Keratinocyte (primary cell): Measurements from ENCODE around the gene CREB5. TPM values are rescaled to one million over a fixed set of nuclear protein-coding genes. Genes with fewer than 3 reads are reported as not detected.

Experiments used
- DNase-seq: peaks from one replicate; pipeline ENCODE4 v3.0.0-alpha.2; 2011; ENCODE audit warnings: low read depth, missing footprints, low spot score
- FAIRE-seq: peaks from 2 replicates; lab custom pipeline; 2011; peaks lifted over from hg19 to GRCh38; lab: Jason Lieb, UNC
- H2AFZ ChIP-seq: 2 replicates; pipeline ENCODE4 v1.6.0; 2012; ENCODE audit warnings: low read length, control low read depth, inconsistent platforms; ENCODE audit not compliant: control insufficient read depth
- H3K27ac ChIP-seq: 2 replicates; pipeline ENCODE4 v1.5.1; 2011; ENCODE audit warnings: low read length; ENCODE audit not compliant: control insufficient read depth, insufficient read depth
- H3K27me3 ChIP-seq: 3 replicates; pipeline ENCODE4 v1.6.0; 2011; ENCODE audit warnings: low read length; ENCODE audit not compliant: control insufficient read depth, insufficient read depth; ENCODE audit errors: extremely low read depth
- H3K36me3 ChIP-seq, 2 experiments: 2 replicates in 1 of 2; 3 replicates in 1 of 2; pipeline ENCODE4 v1.5.1; 2011; ENCODE audit warnings: low read length in 2 of 2, mild to moderate bottlenecking in 1 of 2; ENCODE audit not compliant: control insufficient read depth in 2 of 2, insufficient read depth in 2 of 2; ENCODE audit errors: extremely low read depth in 1 of 2
- H3K4me1 ChIP-seq: 3 replicates; pipeline ENCODE4 v1.5.1; 2011; ENCODE audit warnings: low read length; ENCODE audit not compliant: control insufficient read depth, insufficient read depth; ENCODE audit errors: extremely low read depth
- H3K4me2 ChIP-seq: 3 replicates; pipeline ENCODE4 v1.6.0; 2011; ENCODE audit warnings: low read depth, low read length; ENCODE audit not compliant: control insufficient read depth, insufficient read depth; ENCODE audit errors: extremely low read depth
- H3K4me3 ChIP-seq, 3 experiments: fragments of 200-600 bp in 1 of 3; sonication (generic) in 1 of 3; 2 replicates in 2 of 3; 3 replicates in 1 of 3; pipeline ENCODE4 v1.5.1; 2011 to 2016; ENCODE audit warnings: low read length in 3 of 3, mild to moderate bottlenecking in 3 of 3, control low read depth in 2 of 3, inconsistent platforms in 1 of 3, low read depth in 1 of 3, mixed read lengths in 1 of 3, mixed run types in 1 of 3, moderate library complexity in 1 of 3; ENCODE audit not compliant: control insufficient read depth in 2 of 3, insufficient read depth in 2 of 3; ENCODE audit errors: extremely low read depth in 1 of 3
- H3K79me2 ChIP-seq: 2 replicates; pipeline ENCODE4 v1.6.0; 2012; ENCODE audit warnings: low read length; ENCODE audit not compliant: control insufficient read depth, insufficient read depth
- H3K9ac ChIP-seq: 3 replicates; pipeline ENCODE4 v1.6.0; 2011; ENCODE audit warnings: low read length; ENCODE audit not compliant: control insufficient read depth, insufficient read depth; ENCODE audit errors: extremely low read depth
- H3K9me1 ChIP-seq: 3 replicates; pipeline ENCODE4 v1.6.0; 2011; ENCODE audit warnings: low read length; ENCODE audit not compliant: control insufficient read depth, insufficient read depth; ENCODE audit errors: extremely low read depth
- H3K9me3 ChIP-seq: 2 replicates; pipeline ENCODE4 v1.5.1; 2012; ENCODE audit warnings: low read depth, low read length; ENCODE audit not compliant: control insufficient read depth
- H4K20me1 ChIP-seq: 3 replicates; pipeline ENCODE4 v1.6.0; 2011; ENCODE audit warnings: low read length; ENCODE audit not compliant: control insufficient read depth, insufficient read depth; ENCODE audit errors: extremely low read depth
- EZH2 ChIP-seq: IDR thresholded peaks from one replicate; pipeline ENCODE4 v1.6.1; 2012; ENCODE audit warnings: inconsistent platforms, mild to moderate bottlenecking, low read length, moderate library complexity
- dilution Hi-C: fragments of 300-500 bp; cut with MboI; formaldehyde crosslinking; loops from one replicate; pipeline ENCODE4 v1.7.0; 2020; ENCODE audit warnings: low sequenced_read_pairs; ENCODE audit not compliant: extremely low pct_ligation_motif_present
- polyA plus RNA-seq, 5 experiments: library from polyadenylated mRNA; depleted of rRNA in 3 of 5; stranded (reverse) in 3 of 5; stranded (forward) in 1 of 5; unstranded in 1 of 5; fragments of >200 nt; gene quantifications; 1 replicate in 1 of 5; 2 replicates in 3 of 5; 3 replicates in 1 of 5; pipeline versions ENCODE4 v1.2.1 to v1.2.3, GENCODE V29; 2011 to 2012; ENCODE audit warnings: missing spikeins in 2 of 5, low read depth in 1 of 5, low replicate concordance in 1 of 5
- TF ChIP-seq, protein P1 (sequence below), 3 experiments: IDR thresholded peaks in 1 of 3; conservative IDR thresholded peaks in 1 of 3; optimal IDR thresholded peaks in 1 of 3; 2 replicates in 2 of 3; 3 replicates in 1 of 3; pipeline versions ENCODE3 to v1.5.1; 2011; ENCODE audit warnings: low read length in 3 of 3, mild to moderate bottlenecking in 3 of 3, moderate library complexity in 2 of 3, control low read depth in 1 of 3, inconsistent platforms in 1 of 3; ENCODE audit not compliant: insufficient read depth in 2 of 3; ENCODE audit errors: extremely low read depth in 1 of 3

Gene CREB5
- polyA plus RNA-seq, 1 donor (not counting 4 experiments of a cell fraction or from before 2014, with no cell fraction given) = 7.9 TPM

DNA sequence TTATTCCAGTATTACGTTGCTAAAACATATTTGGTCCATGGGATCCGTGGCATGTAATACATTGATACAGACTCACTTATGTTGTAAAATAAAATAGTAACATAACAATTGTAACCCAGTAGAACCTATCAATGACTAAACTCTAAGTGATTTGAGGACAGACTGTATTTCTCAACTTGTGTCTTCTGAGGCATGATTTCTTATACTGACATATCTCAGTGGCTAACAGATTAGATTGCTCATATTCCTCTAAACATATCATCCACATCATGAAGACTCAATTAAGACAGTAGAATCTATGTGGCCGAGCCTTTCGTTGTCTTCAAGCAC is 72.3 kb downstream of the CREB5 start:
- Histone ChIP-seq H3K27ac (no peak overlapping the region), H2AFZ (no peak overlapping the region), H3K4me3 (no peak overlapping the region), H3K4me1 (peaks cover 14% of the 10 kb centered on the region), H3K9me1 (no peaks in the 10 kb centered on the region), H3K9ac (no peak overlapping the region), H3K9me3 (no peaks in the 10 kb centered on the region), H3K4me2 (no peak overlapping the region), H3K36me3 (no peaks in the 10 kb centered on the region), H4K20me1 (no peaks in the 10 kb centered on the region), H3K27me3 (no peaks in the 10 kb centered on the region), H3K79me2 (no peaks in the 10 kb centered on the region)
- TF ChIP-seq, protein P1, sequence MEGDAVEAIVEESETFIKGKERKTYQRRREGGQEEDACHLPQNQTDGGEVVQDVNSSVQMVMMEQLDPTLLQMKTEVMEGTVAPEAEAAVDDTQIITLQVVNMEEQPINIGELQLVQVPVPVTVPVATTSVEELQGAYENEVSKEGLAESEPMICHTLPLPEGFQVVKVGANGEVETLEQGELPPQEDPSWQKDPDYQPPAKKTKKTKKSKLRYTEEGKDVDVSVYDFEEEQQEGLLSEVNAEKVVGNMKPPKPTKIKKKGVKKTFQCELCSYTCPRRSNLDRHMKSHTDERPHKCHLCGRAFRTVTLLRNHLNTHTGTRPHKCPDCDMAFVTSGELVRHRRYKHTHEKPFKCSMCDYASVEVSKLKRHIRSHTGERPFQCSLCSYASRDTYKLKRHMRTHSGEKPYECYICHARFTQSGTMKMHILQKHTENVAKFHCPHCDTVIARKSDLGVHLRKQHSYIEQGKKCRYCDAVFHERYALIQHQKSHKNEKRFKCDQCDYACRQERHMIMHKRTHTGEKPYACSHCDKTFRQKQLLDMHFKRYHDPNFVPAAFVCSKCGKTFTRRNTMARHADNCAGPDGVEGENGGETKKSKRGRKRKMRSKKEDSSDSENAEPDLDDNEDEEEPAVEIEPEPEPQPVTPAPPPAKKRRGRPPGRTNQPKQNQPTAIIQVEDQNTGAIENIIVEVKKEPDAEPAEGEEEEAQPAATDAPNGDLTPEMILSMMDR (optimal IDR thresholded peaks at IDR 0.05 in 1 of 3, IDR thresholded peaks at IDR 0.05 in 1 of 3, conservative IDR thresholded peaks at IDR 0.05 in 1 of 3; ENCODE audit: extremely low read depth in 1 of 3, insufficient read depth in 2 of 3, low read length in 3 of 3) = no peak
- TF ChIP-seq EZH2 = no peak
- no peak for FAIRE-seq
- DNase-seq = no peak
- dilution Hi-C loops = no loop called here

DNA sequence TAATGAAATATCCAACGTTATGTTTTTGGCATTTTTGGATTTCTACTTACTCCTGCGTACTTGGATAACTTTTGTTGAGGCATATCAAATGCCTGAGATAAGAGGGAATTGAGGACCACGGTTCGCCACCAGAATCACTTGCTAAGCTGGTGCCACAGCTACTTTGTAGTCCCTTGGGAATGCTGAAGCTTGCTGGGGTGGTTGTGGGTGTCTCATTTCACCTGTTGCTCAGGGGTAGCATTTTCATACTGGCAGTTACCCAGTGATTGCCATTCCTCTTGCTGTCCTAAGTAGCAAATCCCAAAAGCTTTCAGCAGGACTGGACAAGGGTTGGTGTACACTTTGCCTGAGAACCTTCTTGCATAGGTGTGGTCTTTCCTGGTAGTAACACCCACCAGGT is 75.2 kb downstream of the CREB5 start:
- no peak overlapping the region for H3K9ac ChIP-seq
- dilution Hi-C loops = no loop called here
- peak overlapping the region; percentile 42 for H3K4me2 ChIP-seq
- H4K20me1 ChIP-seq = no peaks in the 10 kb centered on the region
- H3K27me3 ChIP-seq = no peaks in the 10 kb centered on the region
- FAIRE-seq (no peak), DNase-seq (no peak)
- no peaks in the 10 kb centered on the region for H3K79me2 ChIP-seq
- H3K4me1 ChIP-seq = peaks cover 14% of the 10 kb centered on the region
- TF ChIP-seq, protein P1 (optimal IDR thresholded peaks at IDR 0.05 in 1 of 3, IDR thresholded peaks at IDR 0.05 in 1 of 3, conservative IDR thresholded peaks at IDR 0.05 in 1 of 3; ENCODE audit: extremely low read depth in 1 of 3, insufficient read depth in 2 of 3, low read length in 3 of 3) = no peak
- TF ChIP-seq EZH2 = no peak
- H3K4me3 ChIP-seq = no peak overlapping the region
- no peaks in the 10 kb centered on the region for H3K9me3 ChIP-seq
- no peak overlapping the region for H2AFZ ChIP-seq
- H3K27ac ChIP-seq = no peak overlapping the region
- no peaks in the 10 kb centered on the region for H3K9me1 ChIP-seq
- H3K36me3 ChIP-seq = no peaks in the 10 kb centered on the region
